HG02763 (cell line): ENCODE data around the gene GPN2.
"Not testable (repeated sequence)": the region's sequence is repeated elsewhere in the genome, so short reads cannot be mapped to it uniquely, and the experiment has no call there.

Experiments
- ATAC-seq: cut with Tn5 transposase; IDR thresholded peaks from one replicate; pipeline ENCODE4 v1.9.1; 2021; ENCODE audit warnings: mild to moderate bottlenecking, moderate library complexity; ENCODE audit not compliant: unreplicated experiment

GPN2 gene

DNA sequence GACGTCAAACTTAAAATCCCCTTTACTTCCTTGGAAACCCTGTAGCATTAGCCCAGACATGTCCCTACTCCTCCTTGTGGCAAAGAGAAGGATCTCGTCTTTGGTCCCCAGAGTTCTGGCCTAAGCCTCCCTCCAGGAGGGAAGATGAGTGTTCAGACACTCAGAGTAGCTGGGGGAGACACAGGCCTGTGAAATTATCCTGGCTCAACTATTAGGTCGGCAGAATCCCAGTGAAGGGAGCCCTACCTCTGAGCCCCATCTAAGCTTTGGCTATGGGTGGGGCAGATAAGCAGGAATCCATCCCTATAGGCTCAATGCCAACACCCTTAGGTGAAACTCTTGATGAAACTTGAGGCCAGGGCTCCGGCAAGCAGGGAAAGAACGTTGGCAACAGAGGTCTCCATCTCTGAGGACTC, 28.8 kb downstream of the GPN2 start:
- ATAC-seq = no peak

DNA sequence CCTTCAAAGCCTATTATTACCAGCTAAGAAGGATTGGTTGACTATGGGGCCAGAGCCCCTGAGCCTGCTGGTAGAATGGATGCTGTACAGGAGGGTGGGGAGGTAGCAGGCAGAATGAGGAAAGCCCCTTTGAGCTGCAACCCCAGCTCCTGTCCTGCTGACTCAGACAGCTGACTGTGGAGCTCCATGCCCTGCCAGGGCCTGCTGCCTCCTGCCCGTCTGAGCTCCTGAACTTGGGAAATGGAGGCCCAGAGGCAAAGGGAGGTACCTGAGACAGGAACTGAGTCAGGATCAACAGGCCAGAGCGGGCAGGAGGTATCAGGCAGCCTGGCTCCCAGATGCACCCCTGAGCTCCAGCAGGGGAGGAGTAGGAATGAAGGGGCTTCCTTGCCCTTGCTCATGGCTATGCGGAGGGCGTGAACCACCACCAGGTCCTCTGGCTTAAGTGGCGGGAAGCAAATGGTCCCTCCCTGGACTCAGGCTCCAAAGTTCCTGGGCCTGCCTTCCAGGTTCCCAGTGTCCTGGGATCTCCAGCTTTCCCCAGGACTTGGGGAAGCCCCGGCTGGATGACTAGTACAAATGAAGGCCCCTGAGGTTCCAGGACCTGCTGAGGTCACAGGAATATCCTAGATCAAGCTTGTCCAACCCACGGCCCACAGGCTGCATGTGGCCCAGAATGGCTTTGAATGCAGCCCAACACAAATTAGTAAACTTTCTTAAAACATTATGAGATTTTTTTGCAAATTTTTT, 31.0 kb downstream of the GPN2 start:
- ATAC-seq = no peak

DNA sequence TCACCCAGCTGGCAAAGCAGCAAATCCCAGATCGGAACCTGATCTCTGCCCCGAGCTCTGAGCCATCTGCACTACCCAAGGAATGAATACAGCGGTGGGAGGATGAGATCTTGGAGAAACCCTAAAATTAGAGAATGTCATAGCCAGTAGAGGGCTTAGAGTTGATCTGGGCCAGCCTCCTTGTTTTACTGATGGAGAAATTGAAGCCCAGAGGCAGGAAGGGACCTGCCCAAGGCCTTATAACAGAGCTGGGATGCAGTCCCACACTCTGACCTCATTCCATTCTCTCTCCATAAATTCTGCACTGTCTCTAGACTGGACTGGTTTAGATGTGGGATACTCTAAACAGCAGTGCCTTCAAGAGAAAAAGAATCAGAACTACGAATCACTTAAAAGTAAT, 31.9 kb downstream of the GPN2 start:
- ATAC-seq = no peak

DNA sequence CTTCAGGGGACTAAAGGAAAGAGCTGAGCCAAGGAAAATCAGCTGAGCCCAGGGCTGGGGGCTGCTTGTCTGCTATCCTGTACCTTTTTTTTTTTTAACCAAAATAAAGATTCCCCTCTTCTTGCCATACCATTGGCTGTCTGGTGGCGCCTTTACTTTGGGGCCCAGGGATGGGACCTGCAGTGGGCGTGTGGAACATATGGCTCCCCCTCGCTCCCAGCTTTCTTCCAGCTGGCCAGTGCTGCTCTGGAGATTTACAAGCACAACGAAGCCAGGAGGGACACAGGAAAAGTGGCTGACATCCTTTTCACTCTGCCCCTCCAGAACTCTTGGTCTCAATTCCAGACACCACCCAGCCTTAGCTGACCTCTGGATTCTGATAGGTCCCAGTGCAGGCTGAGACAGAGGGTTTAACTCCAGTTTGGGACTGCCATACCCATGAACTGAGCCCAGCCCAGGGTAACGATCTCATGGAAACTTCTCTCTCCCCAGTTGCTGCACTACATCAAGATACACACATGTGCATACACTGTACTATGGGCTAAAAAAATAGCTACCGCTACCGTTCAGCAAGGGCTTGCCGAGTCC, 32.5 kb downstream of the GPN2 start:
- ATAC-seq = no peak

GRCh38 chr1:26856604-26857469, 33.2 kb downstream of the GPN2 start:
- ATAC-seq = no peak

GRCh38 chr1:26856181-26856580, 33.9 kb downstream of the GPN2 start:
- no peak for ATAC-seq

- ATAC-seq = no peak
These were observed 34.4 kb downstream of the GPN2 start for GRCh38 chr1:26855636-26856035.

- no peak for ATAC-seq
These were observed 35.2 kb downstream of the GPN2 start for GRCh38 chr1:26854906-26855305.

DNA sequence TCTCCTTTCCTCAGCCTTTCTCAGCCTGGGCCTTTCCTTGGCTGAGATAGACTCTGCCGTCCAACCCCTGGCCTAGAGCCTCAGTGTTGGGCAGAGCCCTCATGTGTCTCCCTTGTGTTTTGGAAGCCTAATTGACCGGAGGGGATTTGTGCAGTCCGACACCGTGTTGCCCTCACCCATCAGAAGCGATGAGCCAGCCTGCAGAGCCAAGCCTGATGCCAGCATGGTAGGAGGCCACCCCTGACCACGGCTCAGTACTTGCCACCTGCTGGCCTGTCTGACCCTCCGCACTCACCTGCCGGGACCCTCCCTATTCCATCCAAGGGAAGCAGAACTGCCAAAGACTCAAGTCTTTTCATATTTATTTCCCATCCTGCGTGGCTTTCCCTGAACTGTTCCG, 36.5 kb downstream of the GPN2 start:
- ATAC-seq = no peak

- ATAC-seq = no peak
These were observed 36.9 kb downstream of the GPN2 start for GRCh38 chr1:26853156-26853555.

- no peak for ATAC-seq
These were observed 37.4 kb downstream of the GPN2 start for GRCh38 chr1:26852701-26853100.

DNA sequence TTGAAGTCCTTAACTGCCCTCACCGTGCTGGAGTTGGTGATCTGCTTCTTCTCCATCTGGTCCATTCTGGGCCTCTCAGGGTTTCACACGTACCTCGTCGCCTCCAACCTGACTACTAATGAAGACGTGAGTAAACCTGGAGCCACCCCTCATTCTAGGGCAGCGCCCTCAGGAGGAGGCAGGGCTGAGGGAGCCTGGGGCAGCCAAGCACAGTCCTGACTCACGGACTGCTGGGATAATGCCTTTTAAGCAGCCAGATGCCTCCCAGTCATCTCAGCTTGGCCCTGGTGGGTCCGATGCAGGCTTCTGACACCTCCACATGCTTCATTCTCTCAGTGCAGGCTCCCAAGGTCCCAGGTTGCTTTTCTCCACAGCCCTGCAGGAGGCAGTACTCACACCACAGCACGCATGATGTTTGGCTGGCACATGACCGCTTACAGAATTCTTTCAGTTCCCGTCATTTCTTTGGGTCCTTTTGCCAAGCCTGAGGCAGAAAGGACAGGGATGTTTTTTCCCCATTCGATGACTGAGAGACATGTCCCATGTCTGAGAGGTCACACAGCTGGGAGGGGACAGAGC, 38.9 kb downstream of the GPN2 start:
- ATAC-seq = no peak

DNA sequence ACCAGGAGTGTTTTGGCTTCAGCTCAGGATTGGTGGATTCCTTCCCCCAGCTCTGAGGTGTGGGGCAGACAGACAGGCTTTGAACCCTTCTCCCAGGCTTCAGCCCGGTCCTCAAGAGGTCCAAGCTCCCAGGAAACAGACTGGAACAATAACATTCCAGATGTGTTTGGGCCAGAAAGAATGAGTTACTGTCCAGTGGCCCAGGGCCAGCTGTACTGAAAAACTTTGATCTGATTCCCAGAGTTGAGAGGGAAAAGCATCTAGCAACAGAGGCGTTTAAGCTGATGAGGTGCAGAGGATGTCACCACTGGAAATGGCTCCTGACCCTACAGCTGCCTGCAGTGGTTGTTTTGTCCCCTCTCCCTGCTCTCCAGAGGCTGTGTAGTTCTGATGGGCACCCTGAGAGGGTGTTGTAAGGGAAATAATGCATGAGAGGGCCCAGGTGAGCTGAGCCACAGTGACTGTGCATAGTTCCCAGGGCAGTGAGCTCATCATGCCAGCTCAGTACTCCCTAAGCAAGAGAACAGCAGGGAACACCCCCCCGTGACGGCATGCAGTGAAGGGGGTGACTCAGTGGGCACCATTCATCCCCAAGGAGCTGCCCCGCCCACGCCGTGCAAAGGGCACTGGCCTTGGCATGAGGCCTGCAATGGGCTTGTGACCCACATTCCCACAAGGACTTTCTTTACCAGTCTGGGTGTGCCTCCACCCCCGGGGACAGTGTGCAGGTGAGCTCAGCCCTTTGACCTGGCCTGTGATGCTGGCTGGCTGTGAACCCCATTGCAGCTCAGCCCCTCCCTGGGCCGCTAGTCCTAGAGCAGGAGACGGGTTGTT, 40.9 kb downstream of the GPN2 start:
- no peak for ATAC-seq

DNA sequence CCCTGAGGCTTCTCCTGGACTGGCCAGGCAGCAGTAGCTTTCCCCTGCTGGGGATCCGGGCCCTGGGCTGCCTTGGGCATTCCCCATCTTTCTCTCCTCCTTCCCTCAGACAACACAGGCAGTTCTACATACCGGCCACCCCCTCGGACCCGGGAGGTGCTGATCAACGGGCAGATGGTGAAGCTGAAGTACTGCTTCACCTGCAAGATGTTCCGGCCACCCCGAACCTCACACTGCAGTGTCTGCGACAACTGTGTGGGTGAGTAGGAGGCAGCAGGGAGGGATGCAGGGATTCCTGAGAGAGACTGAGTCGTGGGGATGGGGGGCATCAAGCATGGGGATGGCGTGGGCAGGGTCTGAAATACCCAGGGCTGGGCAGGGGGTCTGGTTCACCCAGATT, 41.6 kb downstream of the GPN2 start:
- ATAC-seq = no peak

DNA sequence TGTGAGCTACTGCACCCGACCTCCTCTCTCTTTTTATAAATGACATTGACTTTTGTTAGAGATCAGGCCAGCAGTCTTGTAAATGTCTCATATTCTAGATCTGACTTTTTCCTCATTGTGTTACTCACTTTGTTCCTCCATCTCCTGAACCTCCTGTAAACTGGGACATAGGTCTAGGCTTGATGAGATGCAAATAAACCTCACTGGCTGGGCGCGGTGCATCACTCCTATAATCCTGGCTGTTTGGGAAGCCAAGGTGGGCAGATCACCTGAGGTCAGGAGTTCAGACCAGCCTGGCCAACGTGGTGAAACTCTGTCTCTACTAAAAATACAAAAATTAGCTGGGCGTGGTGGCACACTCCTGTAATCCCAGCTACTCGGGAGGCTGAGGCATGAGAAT, 42.3 kb downstream of the GPN2 start:
- not testable (repeated sequence) for ATAC-seq

DNA sequence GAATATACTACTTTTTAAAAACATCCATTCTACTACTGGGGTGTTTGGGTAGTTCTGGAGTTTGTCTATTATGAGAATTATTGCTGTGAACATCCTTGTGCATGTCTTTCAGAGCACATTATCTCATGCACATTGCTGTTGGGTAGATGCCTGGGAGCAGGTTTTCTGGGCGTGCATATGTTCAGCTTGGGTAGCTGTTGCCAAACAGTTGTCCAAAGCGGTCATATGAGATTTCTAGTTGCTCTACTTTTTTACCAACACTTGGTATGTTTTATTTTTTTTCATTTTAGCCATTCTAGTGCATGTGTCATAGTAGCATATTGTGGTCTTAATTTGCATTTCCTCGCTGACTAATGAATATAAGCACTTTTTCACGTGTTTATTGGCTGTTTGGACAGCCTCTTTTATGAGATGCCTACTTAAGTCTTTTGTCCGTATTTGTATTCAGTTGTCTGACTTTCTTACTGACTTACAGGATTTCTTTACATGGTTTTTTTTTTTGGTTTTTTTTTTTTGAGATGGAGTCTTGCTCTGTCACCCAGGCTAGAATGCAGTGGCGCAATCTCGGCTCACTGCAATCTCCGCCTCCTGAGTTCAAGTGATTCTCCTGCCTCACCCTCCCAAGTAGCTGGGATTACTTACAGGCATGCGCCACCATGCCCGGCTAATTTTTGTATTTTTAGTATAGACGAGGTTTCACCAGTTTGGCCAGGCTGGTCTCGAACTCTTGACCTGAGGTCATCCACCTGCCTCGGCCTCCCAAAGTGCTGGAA, 45.5 kb downstream of the GPN2 start:
- no peak for ATAC-seq

DNA sequence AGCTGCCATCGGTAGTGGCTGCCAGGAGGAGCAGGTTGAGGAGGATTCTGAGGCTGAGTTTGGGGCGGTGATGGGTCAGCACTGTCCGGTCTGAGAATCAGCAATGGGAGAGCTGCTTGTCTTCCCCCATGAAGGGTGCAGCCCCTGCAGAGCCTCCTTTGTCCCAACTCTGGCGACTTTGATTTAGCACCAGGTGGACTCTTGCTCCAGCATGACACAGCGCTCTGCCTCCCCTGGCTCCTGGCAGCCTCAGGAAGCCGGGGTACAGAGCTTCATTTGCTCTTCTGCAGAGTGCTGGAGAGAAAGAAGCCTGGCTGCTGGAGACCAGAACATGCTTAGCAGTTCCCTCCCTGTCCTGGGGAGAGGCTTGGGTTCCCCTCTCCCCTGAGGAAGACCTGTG, 50.3 kb downstream of the GPN2 start:
- ATAC-seq = no peak

DNA sequence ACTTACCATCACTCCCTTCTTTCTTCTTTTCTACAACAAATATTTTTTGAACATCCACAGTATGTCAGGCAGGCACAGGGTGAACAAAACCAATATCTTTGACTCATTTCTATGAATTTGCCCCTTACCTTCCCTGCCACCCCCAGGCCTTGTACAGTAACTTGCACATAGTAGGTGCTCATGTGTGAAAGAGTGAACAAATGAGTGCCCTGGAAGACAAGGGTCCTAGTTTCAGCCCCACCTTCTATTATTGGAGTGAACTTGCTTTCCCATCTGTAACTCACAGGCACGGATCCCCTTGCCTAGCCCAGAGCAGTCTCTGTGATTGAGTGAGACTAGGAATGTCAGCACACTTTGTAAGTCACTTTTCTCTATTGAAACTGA, 50.8 kb downstream of the GPN2 start:
- no peak for ATAC-seq

DNA sequence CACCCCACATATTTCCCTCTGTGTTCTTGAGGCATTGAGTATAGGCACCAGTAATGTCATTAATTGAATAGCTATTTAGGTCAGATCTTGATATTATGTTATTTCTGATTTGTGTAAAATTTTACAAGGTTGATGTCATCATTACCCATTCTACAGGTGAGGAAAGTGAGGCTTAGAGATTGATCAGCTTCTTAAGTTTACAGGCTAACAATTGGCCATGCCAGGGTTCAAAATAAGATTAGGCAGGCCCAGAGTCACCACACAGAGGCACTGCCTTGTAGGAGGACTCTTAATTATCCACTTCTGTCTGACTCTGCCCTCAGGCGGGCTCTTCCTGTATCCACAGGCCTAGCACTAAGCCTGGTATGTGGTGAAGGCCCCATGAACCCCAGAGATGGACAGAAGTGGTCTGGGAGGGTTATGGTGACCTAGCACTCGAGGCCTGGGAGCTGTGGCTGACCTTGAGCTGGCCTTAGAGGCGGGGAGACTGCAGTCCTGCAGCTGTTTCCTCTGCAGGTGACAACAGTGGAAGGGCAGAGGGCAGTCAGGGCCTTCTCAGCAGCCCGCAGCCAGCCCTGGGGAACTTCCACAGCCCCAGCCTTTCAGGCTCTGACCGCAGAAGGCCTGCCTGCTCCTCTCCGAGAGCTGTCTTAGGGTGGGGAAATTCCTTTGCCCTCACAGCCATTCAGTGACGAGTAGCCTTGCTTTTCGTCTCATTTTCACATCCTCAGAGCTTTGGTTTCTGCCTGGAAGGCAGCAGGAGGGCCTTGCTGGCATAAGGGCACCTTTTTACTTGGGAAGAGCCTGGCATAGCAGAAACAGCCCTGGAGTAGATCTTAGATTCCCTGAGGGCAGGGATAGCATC, 51.4 kb downstream of the GPN2 start:
- ATAC-seq = peak; percentile 83
